Parathyroid adenoma (tissue), 2 donors: ENCODE results near the gene LRRK1.

ENCODE experiments used
- H2AFZ ChIP-seq: fragments of 300-600 bp; sonication (generic); one replicate; pipeline ENCODE4 v1.7.0; 2017; ENCODE audit warnings: antibody characterized with exemption, mild to moderate bottlenecking
- H3K27ac ChIP-seq: fragments of 300-600 bp; sonication (generic); one replicate; pipeline ENCODE4 v1.7.0; 2017
- H3K27me3 ChIP-seq: fragments of 300-600 bp; sonication (generic); one replicate; pipeline ENCODE4 v1.7.0; 2017; ENCODE audit warnings: low read length; ENCODE audit not compliant: control insufficient read depth, insufficient read depth
- H3K36me3 ChIP-seq: fragments of 300-600 bp; sonication (generic); one replicate; pipeline ENCODE4 v1.7.0; 2017; ENCODE audit warnings: low read length; ENCODE audit not compliant: control insufficient read depth, insufficient read depth
- H3K4me1 ChIP-seq: fragments of 300-600 bp; sonication (generic); one replicate; pipeline ENCODE4 v1.7.0; 2017; ENCODE audit warnings: control low read depth
- H3K4me2 ChIP-seq: fragments of 300-600 bp; sonication (generic); one replicate; pipeline ENCODE4 v1.7.0; 2017; ENCODE audit warnings: low read length
- H3K4me3 ChIP-seq: fragments of 300-600 bp; sonication (generic); one replicate; pipeline ENCODE4 v1.7.0; 2017; ENCODE audit warnings: low read depth, low read length
- H3K79me2 ChIP-seq: fragments of 300-600 bp; sonication (generic); one replicate; pipeline ENCODE4 v1.7.0; 2017; ENCODE audit warnings: control low read depth
- H3K9ac ChIP-seq: fragments of 300-600 bp; sonication (generic); one replicate; pipeline ENCODE4 v1.7.0; 2017; ENCODE audit warnings: mild to moderate bottlenecking
- H3K9me3 ChIP-seq: fragments of 300-600 bp; sonication (generic); one replicate; pipeline ENCODE4 v1.7.0; 2017; ENCODE audit warnings: low read length; ENCODE audit not compliant: control insufficient read depth
- TF ChIP-seq, protein P1 (sequence below): fragments of 300-600 bp; sonication (generic); IDR thresholded peaks from one replicate; pipeline ENCODE4 v1.7.0; 2017; ENCODE audit warnings: antibody characterized with exemption, mild to moderate bottlenecking
- donor health status: primary hyperparathyroidism.

LRRK1 gene

DNA sequence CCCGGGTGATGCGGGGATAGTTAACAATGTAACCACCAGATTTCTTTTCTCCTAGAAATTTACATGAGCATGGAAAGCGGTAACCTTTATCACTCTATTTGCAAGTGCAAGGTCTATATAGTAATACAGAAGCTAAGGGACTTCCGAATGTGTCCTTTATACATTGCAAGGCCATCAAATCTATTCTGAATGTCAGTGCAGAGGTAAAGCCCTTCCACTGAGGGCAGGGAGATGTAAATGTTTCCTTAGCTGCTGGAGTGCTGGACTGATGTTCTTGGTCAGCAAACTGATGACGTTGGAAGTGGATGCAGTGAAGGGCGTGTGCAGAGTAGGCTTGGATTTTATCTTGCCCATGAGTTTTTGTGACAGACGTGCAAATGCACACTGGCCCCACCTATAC lies 33.3 kb upstream of the LRRK1 start:
- H3K36me3 ChIP-seq = no peaks in the 10 kb centered on the region
- H3K27ac ChIP-seq = no peak overlapping the region
- TF ChIP-seq, protein P1, sequence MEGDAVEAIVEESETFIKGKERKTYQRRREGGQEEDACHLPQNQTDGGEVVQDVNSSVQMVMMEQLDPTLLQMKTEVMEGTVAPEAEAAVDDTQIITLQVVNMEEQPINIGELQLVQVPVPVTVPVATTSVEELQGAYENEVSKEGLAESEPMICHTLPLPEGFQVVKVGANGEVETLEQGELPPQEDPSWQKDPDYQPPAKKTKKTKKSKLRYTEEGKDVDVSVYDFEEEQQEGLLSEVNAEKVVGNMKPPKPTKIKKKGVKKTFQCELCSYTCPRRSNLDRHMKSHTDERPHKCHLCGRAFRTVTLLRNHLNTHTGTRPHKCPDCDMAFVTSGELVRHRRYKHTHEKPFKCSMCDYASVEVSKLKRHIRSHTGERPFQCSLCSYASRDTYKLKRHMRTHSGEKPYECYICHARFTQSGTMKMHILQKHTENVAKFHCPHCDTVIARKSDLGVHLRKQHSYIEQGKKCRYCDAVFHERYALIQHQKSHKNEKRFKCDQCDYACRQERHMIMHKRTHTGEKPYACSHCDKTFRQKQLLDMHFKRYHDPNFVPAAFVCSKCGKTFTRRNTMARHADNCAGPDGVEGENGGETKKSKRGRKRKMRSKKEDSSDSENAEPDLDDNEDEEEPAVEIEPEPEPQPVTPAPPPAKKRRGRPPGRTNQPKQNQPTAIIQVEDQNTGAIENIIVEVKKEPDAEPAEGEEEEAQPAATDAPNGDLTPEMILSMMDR = no peak
- no peak overlapping the region for H3K9ac ChIP-seq
- H3K4me1 ChIP-seq = no peaks in the 10 kb centered on the region
- no peaks in the 10 kb centered on the region for H3K9me3 ChIP-seq
- no peaks in the 10 kb centered on the region for H3K27me3 ChIP-seq
- no peaks in the 10 kb centered on the region for H3K79me2 ChIP-seq
- H2AFZ ChIP-seq = no peak overlapping the region
- no peak overlapping the region for H3K4me3 ChIP-seq
- no peak overlapping the region for H3K4me2 ChIP-seq

DNA sequence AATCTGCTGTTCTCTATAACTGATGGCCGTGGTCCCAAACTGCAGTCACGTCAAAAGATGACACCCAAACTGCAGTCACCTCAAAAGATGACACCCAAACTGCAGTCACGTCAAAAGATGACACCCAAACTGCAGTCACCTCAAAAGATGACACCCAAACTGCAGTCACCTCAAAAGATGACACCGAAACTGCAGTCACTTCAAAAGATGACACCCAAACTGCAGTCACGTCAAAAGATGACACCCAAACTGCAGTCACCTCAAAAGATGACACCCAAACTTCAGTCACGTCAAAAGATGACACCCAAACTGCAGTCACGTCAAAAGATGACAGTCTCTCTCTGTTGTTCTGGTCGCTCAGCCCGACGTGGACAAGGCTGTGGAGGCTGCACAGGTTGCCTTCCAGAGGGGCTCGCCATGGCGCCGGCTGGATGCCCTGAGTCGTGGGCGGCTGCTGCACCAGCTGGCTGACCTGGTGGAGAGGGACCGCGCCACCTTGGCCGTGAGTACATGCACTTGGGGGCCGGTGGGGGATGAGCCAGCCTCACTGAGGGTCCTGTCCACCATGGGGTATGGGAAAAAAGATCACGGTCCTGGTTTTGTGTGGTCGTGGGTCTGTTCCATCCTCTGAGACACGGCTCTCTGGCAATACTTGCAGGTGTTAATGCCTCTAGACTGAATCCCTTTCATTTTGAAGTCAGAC lies 31.8 kb upstream of the LRRK1 start:
- Histone ChIP-seq H3K4me2 (no peak overlapping the region), H3K36me3 (no peaks in the 10 kb centered on the region), H3K9me3 (no peaks in the 10 kb centered on the region), H2AFZ (no peak overlapping the region), H3K9ac (no peak overlapping the region), H3K27ac (no peak overlapping the region), H3K4me1 (no peaks in the 10 kb centered on the region), H3K4me3 (no peak overlapping the region), H3K27me3 (no peaks in the 10 kb centered on the region), H3K79me2 (no peaks in the 10 kb centered on the region)
- TF ChIP-seq, protein P1 = no peak

DNA sequence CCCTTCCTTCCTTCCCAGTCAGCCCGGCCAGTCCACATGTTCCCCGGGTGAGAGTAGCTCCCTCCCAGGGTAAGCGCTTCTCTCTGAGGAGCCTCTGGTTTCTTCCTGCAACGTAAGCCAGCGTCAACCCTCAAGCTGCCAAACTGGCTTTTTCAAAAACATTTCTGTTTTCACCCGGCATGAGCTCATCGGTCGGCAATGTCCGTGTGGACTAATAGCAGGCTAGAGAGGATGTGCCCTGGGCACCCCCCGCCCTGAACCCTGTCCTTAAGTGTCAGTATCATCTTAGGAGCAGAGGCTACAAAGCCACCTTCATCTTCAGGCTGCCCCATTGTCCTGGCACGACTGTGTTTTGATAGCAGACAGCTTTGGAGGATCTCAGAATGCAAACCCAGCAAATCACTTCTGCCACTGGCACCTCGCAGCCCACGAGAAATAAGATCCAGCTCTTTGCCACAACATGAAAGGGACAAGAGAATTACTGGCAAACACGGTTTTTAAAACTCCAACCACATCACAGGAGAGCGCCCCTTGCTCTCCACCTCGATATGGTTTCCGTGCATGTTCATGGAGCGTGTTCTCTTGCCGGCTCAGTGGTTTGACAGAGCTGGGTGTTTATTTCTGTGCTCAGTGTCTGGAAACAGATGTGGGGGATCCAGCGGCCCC lies 29.6 kb upstream of the LRRK1 start:
- no peaks in the 10 kb centered on the region for H3K36me3 ChIP-seq
- no peak overlapping the region for H3K4me3 ChIP-seq
- no peak overlapping the region for H3K4me2 ChIP-seq
- no peak overlapping the region for H3K27ac ChIP-seq
- no peaks in the 10 kb centered on the region for H3K27me3 ChIP-seq
- no peak overlapping the region for H2AFZ ChIP-seq
- H3K79me2 ChIP-seq = no peaks in the 10 kb centered on the region
- H3K9me3 ChIP-seq = no peaks in the 10 kb centered on the region
- TF ChIP-seq, protein P1 = no peak
- no peaks in the 10 kb centered on the region for H3K4me1 ChIP-seq
- no peak overlapping the region for H3K9ac ChIP-seq

DNA sequence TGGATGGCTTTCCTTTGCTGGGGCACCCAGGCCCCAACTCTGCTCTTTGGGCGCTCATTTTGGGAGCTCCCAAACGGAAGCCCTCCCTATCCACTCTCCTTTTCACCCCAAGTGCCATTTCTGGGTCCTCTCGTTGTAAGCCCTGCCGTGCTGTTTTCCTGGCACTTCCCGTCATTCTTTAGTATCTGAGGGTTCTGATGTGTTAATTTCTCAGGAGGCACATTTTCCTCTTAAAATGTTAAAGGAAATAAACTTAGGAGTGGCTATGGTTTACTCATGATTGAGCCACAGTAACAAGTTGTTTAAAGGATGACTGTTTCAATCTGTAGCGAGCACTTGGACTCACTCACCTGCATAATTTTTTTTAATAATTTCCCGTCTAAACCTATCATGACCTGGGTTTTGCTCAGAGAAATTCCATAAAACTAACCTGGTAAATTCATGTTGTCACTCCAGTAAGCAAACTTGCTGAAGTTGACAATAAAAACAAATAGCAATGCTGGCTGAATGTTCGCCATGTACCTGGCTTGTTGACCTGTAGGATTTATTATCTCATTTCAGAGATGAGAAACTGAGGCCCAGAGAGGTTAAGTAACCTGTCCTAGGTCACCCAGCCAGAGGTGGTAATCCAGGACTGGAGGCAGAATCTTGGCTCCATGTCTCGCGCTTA lies 29.0 kb upstream of the LRRK1 start:
- Histone ChIP-seq H3K4me1 (no peaks in the 10 kb centered on the region), H3K79me2 (no peaks in the 10 kb centered on the region), H2AFZ (no peak overlapping the region), H3K4me3 (no peak overlapping the region), H3K9me3 (no peaks in the 10 kb centered on the region), H3K27ac (no peak overlapping the region), H3K4me2 (no peak overlapping the region), H3K36me3 (no peaks in the 10 kb centered on the region), H3K27me3 (no peaks in the 10 kb centered on the region), H3K9ac (no peak overlapping the region)
- TF ChIP-seq, protein P1 = no peak
